ENCODE data around the gene DGAT2L6.

The DGAT2L6 gene

GRCh38 chrX:70176938-70177533 lies at the start of gene DGAT2L6:
Gene DGAT2L6 (plus strand): TSS chrX:70177483. CDS start chrX:70177583, 100 bp downstream.
- no peak for DNase-seq (ENCODE audit: low read depth)

- no peak for DNase-seq (ENCODE audit: low read depth)
Observed at GRCh38 chrX:70128071-70128470, 49.2 kb upstream of the DGAT2L6 start.

- no peak for DNase-seq (ENCODE audit: low read depth)
Observed at GRCh38 chrX:70129816-70130215, 47.5 kb upstream of the DGAT2L6 start.

- DNase-seq (ENCODE audit: low read depth), result no peak
Observed at GRCh38 chrX:70132224-70132623, 45.1 kb upstream of the DGAT2L6 start.

GRCh38 chrX:70132877-70133302 lies 44.4 kb upstream of the DGAT2L6 start:
- no peak for DNase-seq (ENCODE audit: low read depth)

GRCh38 chrX:70133303-70134115 lies 43.8 kb upstream of the DGAT2L6 start, which contains the start of gene IGBP1:
Gene IGBP1 (plus strand): TSS chrX:70133447. CDS start chrX:70133948, 501 bp downstream.
- peak; percentile 77 for DNase-seq (ENCODE audit: low read depth)

- no peak for DNase-seq (ENCODE audit: low read depth)
Observed at GRCh38 chrX:70134116-70134477, 43.2 kb upstream of the DGAT2L6 start.

GRCh38 chrX:70138622-70139021 lies 38.7 kb upstream of the DGAT2L6 start:
- DNase-seq (ENCODE audit: low read depth), result no peak

- DNase-seq (ENCODE audit: low read depth), result no peak
Observed at GRCh38 chrX:70139736-70140135, 37.5 kb upstream of the DGAT2L6 start.

- DNase-seq (ENCODE audit: low read depth), result no peak
Observed at GRCh38 chrX:70141373-70141772, 35.9 kb upstream of the DGAT2L6 start.

GRCh38 chrX:70166601-70167590 lies 10.4 kb upstream of the DGAT2L6 start:
- DNase-seq (ENCODE audit: low read depth), result no peak

- no peak for DNase-seq (ENCODE audit: low read depth)
Observed at GRCh38 chrX:70168238-70169188, 8.8 kb upstream of the DGAT2L6 start.

- no peak for DNase-seq (ENCODE audit: low read depth)
Observed at GRCh38 chrX:70169281-70169680, 8.0 kb upstream of the DGAT2L6 start.

- DNase-seq (ENCODE audit: low read depth), result no peak
Observed at GRCh38 chrX:70171624-70172023, 5.7 kb upstream of the DGAT2L6 start.

GRCh38 chrX:70172221-70172620 lies 5.1 kb upstream of the DGAT2L6 start:
- no peak for DNase-seq (ENCODE audit: low read depth)

- no peak for DNase-seq (ENCODE audit: low read depth)
Observed at GRCh38 chrX:70172964-70173363, 4.3 kb upstream of the DGAT2L6 start.

- no peak for DNase-seq (ENCODE audit: low read depth)
Observed at GRCh38 chrX:70174754-70175153, 2.5 kb upstream of the DGAT2L6 start.

GRCh38 chrX:70175338-70175737 lies 1.9 kb upstream of the DGAT2L6 start:
- no peak for DNase-seq (ENCODE audit: low read depth)

GRCh38 chrX:70183091-70183490 lies 5.8 kb downstream of the DGAT2L6 start:
- DNase-seq (ENCODE audit: low read depth), result no peak

- DNase-seq (ENCODE audit: low read depth), result no peak
Observed at GRCh38 chrX:70190225-70190624, 12.9 kb downstream of the DGAT2L6 start.
